ENCODE measurements around the gene ZNF880.
"Not testable (repeated sequence)": the region's sequence is repeated elsewhere in the genome, so short reads cannot be mapped to it uniquely, and the experiment has no call there.

The ZNF880 gene

DNA sequence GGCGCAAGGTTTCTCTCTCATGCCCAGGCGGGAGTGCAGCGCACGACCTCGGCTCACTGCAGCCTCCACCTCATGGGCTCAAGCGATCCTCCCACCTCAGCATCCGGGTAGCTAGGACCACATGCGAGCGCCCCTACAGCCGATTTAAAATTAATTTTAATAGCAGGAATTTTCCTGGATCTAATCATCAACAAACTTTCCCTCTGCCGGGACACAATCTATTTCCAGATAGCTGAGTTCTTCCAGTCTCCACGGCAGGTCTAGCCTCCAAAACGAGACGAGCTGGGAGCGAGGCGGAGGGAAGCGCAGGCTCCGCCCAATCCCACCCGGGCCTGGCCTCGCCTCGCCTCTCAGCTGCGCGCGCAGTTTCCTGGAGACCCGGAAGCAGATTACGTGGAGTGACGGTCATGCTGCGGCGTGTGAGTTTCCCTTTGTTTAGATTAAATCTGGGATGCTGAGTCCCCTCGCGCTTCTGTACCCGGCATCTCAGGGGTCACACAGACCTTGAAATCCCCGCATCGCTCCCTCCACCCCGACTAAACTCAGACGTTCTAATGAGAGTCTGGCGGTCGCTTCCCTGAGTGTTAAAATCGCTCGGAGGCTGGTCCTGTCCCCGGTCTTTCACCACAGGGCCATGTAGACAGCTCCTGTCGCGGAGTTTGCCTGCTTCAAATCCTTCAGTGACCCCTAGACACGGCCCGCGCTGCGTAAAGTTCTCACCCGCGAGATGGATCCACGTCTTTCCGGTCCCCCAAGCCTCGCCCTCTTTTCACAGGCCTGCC lies at the start of gene ZNF880:
Gene ZNF880, plus strand, starts transcription at position 365 of the 782 bp plus-strand sequence. Its CDS starts 43 bp downstream, at position 408.
- peak; percentile 91 to 95 for DNase-seq

DNA sequence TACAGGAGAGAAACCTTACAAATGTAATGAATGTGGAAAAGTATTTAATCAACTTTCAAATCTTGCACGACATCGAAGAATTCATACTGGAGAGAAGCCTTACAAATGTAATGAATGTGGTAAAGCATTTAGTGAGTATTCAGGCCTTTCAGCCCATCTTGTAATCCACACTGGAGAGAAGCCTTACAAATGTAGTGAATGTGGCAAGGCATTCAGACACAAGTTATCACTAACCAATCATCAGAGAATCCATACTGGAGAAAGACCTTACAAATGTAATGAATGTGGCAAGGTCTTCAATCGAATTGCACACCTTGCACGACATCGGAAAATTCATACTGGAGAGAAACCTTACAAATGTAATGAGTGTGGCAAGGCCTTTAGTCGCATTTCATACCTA lies 47.3 kb upstream of the ZNF880 start:
- DNase-seq: no peak

DNA sequence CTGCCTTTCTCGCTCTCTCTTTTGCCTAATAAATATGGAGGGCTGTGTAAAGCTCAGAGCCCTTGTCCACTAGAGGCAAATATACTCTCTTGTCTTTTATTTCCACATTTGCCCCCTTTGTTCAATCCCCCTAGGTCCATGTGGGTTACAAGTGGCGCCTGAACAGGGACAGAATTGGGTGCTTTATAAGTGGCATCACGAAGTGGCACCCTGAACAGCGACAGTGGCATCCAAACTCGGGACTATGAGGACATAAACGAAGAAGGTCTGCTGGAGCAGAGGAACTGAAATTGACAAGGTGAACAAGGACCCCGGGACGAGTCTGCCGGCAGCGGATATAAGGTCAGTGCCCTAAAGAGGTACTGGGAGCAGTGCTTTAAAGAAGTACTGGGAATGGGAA lies 38.0 kb upstream of the ZNF880 start:
- no peak for DNase-seq

DNA sequence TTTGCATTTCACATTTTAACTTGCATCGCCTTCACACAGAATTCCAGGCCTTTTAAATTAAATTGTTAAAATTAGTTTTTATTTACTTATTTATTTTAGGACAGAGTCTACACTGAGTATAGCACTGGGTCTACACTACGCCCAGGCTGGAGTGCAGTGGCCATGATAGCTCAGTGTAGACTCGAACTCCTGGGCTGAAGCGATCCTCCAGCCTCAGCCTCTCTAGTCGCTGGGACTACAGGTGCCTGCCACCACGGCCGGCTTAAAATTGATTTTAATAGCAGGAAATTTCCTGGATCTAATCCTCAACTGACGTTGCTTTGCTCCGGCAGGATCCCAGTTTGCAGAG lies 34.0 kb upstream of the ZNF880 start:
- no peak for DNase-seq

DNA sequence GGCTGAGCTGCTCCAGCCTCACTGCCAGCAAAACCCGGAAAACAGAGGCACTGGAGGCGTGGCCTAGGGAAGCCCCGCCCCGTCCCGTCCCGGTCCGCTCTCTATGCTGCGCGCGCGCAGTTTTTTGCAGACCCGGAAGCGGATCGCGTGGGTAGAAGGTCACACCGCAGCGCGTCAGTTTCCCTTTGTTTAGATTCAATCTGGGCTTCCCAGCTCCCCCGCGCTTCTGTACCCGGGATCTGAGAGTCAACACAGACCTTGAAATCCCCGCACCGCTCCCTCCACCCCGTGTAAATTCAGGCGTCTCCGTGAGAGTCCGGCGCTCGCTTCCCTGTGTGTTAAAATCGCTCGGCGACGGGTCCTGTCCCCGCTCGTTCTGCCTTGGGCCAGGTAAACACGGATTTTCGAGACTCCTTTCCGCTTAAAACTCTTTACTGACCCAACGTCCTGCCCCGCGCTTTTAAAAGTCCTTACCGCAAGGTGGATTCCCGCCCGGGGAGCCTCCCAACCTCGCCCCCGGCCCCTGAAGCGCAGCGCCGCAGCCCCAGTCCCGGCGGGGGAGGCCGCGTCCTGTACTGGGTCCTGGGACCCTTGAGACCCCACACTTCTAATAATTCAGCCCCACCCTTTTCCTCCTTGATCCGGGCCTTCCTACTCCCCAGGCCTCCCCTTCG lies 33.5 kb upstream of the ZNF880 start, which contains the start of gene ZNF610:
Gene ZNF610, plus strand, starts transcription at position 127 of the 674 bp plus-strand sequence. CDS start 12,930 bp downstream, outside the sequence.
- DNase-seq: peak; percentile 86

DNA sequence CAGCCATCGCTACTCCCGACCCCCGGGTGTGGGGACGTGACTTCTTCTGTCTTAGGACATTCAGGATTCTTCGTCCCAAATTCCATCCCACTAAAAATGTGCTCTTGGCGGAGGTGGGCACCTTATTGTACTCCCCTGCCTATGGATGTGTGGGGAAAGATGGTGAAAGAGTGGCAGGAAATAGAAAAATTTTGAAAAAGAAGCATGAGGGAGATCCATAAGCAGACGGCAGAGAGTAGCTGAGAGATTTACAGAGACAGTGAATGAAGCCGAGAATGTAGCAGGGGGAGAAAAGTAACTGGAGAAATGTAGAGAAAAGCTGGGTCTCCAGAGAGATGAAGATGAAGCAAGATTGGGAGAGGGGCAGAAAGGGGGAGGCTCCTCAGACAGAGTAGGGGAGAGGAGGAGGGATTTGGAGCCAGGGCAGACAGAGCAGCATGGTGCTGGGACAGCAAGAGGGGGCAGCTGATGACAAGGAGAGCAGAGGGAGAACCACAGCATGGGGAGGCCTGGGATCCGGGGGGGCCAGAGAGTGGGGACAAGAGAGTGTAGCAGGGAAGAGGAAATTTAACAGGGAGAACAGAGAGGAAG lies 32.8 kb upstream of the ZNF880 start:
- no peak for DNase-seq

DNA sequence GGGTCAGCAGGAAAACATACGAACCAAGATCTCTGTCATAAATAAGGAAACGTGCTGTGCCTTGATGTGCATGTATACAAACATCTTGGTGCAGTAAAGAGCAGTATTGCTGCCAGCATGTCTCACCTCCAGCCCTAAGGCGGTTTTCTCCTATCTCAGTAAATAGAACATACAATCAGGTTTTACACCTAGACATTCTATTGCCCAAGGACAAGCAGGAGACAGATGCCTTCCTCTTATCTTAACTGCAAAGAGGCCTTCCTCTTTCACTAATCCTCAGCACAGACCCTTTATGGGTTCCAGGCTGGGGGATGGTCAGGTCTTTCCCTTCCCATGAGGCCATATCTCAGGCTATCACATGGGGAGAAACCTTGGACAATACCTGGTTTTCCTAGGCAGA lies 30.7 kb upstream of the ZNF880 start:
- not testable (repeated sequence) for DNase-seq

DNA sequence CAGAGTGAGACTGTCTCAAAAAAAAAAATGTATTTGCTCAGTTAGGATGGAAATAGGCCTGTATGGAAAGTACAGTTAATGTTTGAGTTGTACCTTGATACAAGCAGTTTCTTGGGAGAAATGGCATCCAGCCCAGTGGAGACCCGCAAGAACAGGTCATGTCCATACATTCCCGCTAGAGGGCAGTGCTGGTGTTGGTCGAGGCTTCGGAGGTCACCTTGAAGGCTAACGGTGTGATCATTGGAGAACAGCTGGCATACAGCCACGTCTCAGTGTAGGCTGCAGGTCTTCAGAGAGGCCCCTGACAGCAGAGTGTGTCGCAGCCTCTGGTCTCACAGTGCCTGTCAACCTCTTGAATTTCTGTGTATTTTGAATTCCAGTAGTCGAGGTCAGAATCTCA lies 26.2 kb upstream of the ZNF880 start:
- DNase-seq: peak; percentile 17 to 39

DNA sequence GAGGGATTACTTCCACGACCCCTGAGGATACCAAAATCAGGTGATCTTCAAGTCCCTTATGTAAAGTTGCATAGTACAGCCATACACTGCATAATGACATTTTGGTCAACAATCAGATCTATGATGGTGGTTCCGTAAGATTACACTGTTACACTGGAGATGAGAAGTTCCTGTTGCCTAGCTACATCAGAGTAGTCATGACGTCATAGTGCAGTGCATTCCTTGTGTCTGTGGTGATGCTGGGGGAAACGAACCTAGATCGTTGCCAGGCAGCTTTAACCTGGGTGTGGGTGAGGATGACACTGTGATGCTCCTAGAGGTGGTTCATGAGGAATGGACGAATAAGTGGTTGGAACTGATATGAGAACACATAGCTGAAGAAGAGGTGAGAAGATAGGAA lies 24.6 kb upstream of the ZNF880 start:
- DNase-seq: no peak

DNA sequence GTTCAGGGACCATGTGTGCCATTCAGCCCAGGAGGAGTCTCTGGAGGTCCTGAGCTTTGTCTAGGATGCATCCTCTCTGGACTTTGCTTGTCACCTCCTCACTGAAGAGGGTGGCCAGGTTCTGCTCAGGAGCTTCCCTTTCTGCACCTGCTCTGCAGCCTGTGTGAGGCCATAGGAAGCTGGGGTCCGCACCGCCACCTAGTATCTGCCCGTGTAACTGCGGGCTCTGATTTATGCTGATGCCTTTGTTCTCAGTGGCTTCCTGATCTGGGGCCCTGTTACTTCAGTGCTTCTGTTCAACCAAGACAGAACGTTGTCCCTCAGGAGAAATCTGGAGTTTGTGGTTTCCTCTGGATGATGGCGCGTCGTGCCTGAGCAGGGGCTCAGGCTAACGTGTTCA lies 18.2 kb upstream of the ZNF880 start:
- DNase-seq: no peak

DNA sequence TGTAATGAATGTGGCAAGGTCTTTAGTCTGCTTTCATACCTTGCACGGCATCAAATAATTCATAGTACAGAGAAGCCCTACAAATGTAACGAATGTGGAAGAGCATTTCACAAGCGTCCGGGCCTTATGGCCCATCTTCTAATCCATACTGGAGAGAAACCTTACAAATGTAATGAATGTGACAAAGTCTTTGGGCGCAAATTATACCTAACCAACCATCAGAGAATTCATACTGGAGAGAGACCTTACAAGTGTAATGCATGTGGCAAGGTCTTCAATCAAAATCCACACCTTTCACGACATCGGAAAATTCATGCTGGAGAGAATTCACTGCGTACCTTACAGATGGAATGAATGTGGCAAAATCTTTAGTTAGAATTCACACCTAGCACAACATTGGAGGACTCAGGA lies 3.3 kb upstream of the ZNF880 start:
- no peak for DNase-seq

DNA sequence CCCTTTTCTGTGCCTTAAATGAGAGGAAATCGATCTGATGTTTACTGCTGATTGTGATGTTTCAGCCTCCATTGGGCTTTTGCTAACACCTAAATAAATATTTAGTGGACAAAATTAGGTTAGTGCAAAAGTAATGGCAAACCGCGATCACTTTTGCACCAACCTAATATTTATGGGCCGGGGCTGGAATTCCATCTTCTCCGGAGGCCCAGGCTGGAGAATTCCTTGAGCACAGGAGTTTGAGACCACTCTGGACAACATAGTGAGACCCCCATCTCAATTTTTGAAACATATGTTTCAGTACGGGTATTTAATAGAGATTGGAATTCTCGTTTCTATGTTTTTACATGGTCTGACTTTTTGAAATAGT lies 603 bp downstream of the ZNF880 start:
- DNase-seq: no peak

DNA sequence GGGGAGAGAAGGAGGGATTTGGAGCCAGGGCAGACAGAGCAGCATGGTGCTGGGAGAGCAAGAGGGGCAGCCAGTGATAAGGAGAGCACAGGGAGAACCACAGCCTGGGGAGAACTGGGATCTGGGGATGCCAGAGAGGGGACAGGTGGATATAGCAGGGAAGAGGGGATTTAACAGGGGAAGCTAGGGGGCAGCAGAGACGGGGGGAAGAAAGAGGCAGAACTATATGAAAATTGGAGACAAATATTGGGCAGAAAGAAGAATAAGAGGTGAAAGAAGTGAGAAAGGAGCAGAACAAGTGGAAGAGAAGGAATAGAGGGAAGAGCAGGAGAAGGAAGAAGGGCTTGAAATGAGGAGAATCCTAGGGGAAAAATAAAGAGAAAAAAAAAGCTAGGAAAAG lies 21.4 kb downstream of the ZNF880 start:
- DNase-seq: no peak

DNA sequence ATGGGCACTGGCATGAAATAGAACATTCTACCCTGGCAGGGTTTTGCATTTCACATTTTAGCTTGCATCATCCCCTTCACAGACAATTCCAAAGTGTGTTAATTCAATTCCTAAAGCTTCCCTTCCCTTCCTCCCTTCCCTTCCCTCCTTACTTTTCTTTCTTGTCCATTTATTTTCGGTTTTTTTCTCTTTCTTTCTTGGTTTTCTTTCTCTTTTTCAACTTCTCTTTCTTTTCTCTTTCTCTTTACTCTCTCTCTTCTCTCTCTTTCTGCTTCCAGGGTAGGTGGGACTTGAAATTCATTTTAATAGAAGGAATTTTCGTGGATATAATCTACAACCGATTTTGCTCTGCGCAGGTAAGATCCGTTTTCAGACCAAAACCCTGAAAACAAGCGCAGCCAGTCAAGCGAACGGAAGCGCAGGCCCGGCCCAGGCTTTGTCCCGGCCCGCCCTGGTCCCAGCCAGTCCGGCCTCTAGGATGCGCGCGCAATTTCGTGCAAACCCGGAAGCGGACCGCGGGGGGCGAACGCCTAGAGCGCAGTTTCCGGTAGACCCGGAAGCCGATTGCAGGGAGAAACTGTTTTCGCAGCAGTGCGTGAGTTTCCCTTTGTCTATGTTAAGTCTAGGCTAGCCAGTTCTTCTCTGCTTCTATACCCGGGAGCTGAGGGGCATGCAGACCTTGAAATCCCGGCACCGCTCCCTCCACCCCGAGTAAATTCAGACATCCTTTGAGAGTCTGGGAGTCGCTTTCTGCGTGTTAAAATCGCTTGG lies 27.8 kb downstream of the ZNF880 start, which contains the start of gene ZNF528:
Gene ZNF528, plus strand, starts transcription at position 540 of the 771 bp plus-strand sequence. CDS start 4,165 bp downstream, outside the sequence.
- DNase-seq: peak; percentile 90 to 96

DNA sequence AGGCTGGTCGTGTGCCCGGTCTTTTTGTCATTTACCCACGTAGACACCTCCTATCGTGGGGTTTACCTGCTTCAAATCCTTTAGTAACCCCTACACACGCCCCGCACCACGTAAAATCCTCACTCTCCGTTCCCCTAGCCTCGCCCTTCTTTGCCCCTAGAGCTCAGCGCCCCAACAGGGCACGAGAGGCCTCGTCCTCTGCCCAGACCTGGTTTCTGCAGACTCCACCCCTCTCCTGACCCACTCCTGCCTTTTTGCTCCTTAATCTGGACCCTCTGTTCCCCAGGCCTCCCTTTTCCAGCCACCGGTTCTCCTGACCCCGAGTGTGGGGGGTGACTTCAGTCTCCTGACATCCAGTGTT lies 28.3 kb downstream of the ZNF880 start:
- DNase-seq: no peak

DNA sequence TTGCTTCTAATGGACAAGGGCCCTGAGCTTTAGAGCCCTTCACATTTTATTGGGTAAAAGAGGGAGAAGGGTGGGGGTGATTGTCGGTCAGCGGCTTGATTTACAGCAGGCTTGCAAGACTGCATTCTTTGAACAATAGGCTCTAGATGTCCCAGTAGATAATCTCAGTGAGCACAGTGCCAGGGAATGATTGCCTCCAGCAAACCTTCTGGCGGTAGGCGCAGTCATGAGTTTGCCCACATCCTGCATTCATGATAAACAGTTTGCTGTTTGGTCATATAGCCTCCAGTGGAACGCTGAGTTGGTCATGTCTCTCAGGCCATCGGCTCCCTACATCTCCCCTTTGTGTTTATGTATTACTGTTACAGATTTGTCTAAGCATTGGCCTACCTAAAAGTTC lies 40.6 kb downstream of the ZNF880 start:
- DNase-seq: no peak

DNA sequence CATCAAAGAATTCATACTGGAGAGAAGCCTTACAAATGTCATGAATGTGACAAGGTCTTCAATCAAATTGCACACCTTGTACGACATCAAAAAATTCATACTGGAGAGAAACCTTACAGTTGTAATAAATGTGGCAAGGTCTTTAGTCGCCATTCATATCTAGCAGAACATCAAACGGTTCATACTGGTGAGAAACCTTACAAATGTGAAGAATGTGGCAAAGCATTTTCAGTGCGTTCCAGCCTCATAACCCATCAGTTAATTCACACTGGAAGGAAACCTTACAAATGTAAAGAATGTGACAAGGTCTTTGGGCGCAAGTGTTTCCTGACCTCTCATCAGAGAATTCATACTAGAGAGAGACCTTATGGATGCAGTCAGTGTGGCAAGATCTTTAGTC lies 46.0 kb downstream of the ZNF880 start:
- no peak for DNase-seq

DNA sequence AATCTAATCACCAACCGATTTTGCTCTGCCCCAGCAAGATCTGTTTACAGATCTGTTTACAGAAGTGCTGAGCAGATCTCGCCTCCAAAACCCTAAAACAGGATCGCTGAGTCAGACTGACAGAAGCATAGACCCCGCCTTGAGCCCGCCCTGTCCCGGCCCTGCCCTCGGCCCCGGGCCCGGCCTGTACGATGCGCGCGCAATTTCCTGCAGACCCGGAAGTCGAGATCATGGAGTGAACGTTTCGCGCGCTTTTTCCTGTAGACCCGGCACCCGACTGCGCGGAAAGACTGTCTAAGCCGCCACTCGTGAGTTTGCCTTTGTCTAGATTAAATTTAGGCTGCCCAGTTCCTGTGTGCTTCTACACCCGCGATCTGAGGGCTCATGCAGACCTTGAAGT lies 59.2 kb downstream of the ZNF880 start, which contains the start of gene ZNF534:
Gene ZNF534, plus strand, starts transcription at position 212 of the 400 bp plus-strand sequence. CDS start 2,327 bp downstream, outside the sequence.
- no peak for DNase-seq
